Measurements from ENCODE around the gene UBAP1. TPM values are rescaled to one million over a fixed set of nuclear protein-coding genes. Genes with fewer than 3 reads are reported as not detected.
A peak's percentile ranks its signal among the peaks of the same experiment; 100 is the strongest.

The UBAP1 gene
- total and polyA plus RNA-seq, 9 of the 15 experiments (the other 6 are each of a cell fraction or from before 2014, with no cell fraction given) = 1.3 to 33.4 (median 16.5) TPM

GRCh38 chr9:34158362-34158869 is 20.4 kb upstream of the UBAP1 start (continued):
- TF ChIP-seq FOXK2 (conservative IDR thresholded peaks at IDR 0.05 in 1 of 2, IDR thresholded peaks at IDR 0.05 in 1 of 2; ENCODE audit: low read depth in 2 of 2) (peak; percentile 57 to 58; a peak in 3 of 4 replicates), FOXJ2 (tag; IDR thresholded peaks at IDR 0.05) (peak; percentile 75), BHLHE40 (IDR thresholded peaks at IDR 0.05; ENCODE audit: low read length) (no peak), MAFK (IDR thresholded peaks at IDR 0.05; ENCODE audit: low read length) (peak; percentile 76), HMBOX1 (IDR thresholded peaks at IDR 0.05) (peak; percentile 56; the same call in 1 of the 2 replicates), ZKSCAN3 (CRISPR knock-in tag; IDR thresholded peaks at IDR 0.05) (no peak), SRF (CRISPR knock-in tag; IDR thresholded peaks at IDR 0.05) (peak in 1 of 2 experiments; percentile 89; a peak in 2 of 4 replicates), RB1 (IDR thresholded peaks at IDR 0.05; ENCODE audit: low read depth) (no peak), HDAC2 (IDR thresholded peaks at IDR 0.05) (0 out of 2 replicates have a peak, but pooled peaks have one; percentile 15), GABPA (tag; conservative IDR thresholded peaks at IDR 0.05; ENCODE audit: low read depth) (no peak), KDM1A (IDR thresholded peaks at IDR 0.05) (peak; percentile 58 to 67; a peak in 3 of 4 replicates), ARID1B (IDR thresholded peaks at IDR 0.05) (peak; percentile 66)
- TF ChIP-seq, protein P1, sequence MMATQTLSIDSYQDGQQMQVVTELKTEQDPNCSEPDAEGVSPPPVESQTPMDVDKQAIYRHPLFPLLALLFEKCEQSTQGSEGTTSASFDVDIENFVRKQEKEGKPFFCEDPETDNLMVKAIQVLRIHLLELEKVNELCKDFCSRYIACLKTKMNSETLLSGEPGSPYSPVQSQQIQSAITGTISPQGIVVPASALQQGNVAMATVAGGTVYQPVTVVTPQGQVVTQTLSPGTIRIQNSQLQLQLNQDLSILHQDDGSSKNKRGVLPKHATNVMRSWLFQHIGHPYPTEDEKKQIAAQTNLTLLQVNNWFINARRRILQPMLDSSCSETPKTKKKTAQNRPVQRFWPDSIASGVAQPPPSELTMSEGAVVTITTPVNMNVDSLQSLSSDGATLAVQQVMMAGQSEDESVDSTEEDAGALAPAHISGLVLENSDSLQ (IDR thresholded peaks at IDR 0.05) = no peak; the same call in 1 of the 2 replicates
- TF ChIP-seq, protein P2, sequence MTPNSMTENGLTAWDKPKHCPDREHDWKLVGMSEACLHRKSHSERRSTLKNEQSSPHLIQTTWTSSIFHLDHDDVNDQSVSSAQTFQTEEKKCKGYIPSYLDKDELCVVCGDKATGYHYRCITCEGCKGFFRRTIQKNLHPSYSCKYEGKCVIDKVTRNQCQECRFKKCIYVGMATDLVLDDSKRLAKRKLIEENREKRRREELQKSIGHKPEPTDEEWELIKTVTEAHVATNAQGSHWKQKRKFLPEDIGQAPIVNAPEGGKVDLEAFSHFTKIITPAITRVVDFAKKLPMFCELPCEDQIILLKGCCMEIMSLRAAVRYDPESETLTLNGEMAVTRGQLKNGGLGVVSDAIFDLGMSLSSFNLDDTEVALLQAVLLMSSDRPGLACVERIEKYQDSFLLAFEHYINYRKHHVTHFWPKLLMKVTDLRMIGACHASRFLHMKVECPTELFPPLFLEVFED (CRISPR knock-in tag; conservative IDR thresholded peaks at IDR 0.05) = no peak
